Astrocyte (in vitro differentiated cells and primary cell): ENCODE results near the gene RPL14. TPM values are rescaled to one million over a fixed set of nuclear protein-coding genes. Genes with fewer than 3 reads are reported as not detected.
"Not testable (repeated sequence)": the region's sequence is repeated elsewhere in the genome, so short reads cannot be mapped to it uniquely, and the experiment has no call there.

Experiments
- DNase-seq: peaks from one replicate; pipeline ENCODE4 v3.0.0-alpha.2; 2010; ENCODE audit warnings: low read depth
- FAIRE-seq: peaks from 2 replicates; lab custom pipeline; 2011; peaks lifted over from hg19 to GRCh38; lab: Jason Lieb, UNC
- H2AFZ ChIP-seq: 2 replicates; pipeline ENCODE4 v1.6.0; 2012; ENCODE audit warnings: low read depth, low read length, inconsistent platforms
- H3K27ac ChIP-seq: 2 replicates; pipeline ENCODE4 v1.5.1; 2011; ENCODE audit warnings: low read depth, low read length, inconsistent platforms
- H3K27me3 ChIP-seq: 2 replicates; pipeline ENCODE4 v1.6.0; 2011; ENCODE audit warnings: low read length, inconsistent platforms; ENCODE audit not compliant: insufficient read depth
- H3K36me3 ChIP-seq: 2 replicates; pipeline ENCODE4 v1.5.1; 2011; ENCODE audit warnings: low read length, inconsistent platforms; ENCODE audit not compliant: insufficient read depth
- H3K4me1 ChIP-seq: 2 replicates; pipeline ENCODE4 v1.5.1; 2011; ENCODE audit warnings: low read length, inconsistent platforms; ENCODE audit not compliant: insufficient read depth
- H3K4me2 ChIP-seq: 2 replicates; pipeline ENCODE4 v1.6.0; 2012; ENCODE audit warnings: low read length, inconsistent platforms
- H3K4me3 ChIP-seq: 2 replicates; pipeline ENCODE4 v1.5.1; 2011; ENCODE audit warnings: low read depth, mild to moderate bottlenecking, low read length, inconsistent platforms; ENCODE audit not compliant: insufficient read depth
- H3K79me2 ChIP-seq: 2 replicates; pipeline ENCODE4 v1.6.0; 2012; ENCODE audit warnings: mild to moderate bottlenecking, low read length, inconsistent platforms; ENCODE audit not compliant: insufficient read depth
- H3K9ac ChIP-seq: 2 replicates; pipeline ENCODE4 v1.6.0; 2012; ENCODE audit warnings: mild to moderate bottlenecking, low read length, inconsistent platforms
- H3K9me3 ChIP-seq: 2 replicates; pipeline ENCODE4 v1.5.1; 2012; ENCODE audit warnings: low read depth, mild to moderate bottlenecking, low read length, inconsistent platforms; ENCODE audit not compliant: insufficient read depth
- H4K20me1 ChIP-seq: 2 replicates; pipeline ENCODE4 v1.6.0; 2012; ENCODE audit warnings: low read length, inconsistent platforms; ENCODE audit not compliant: insufficient read depth
- H3K27ac Mint-ChIP-seq: one replicate; pipeline ENCODE4 v1.8.0; 2021; ENCODE audit warnings: mild to moderate bottlenecking, mixed read lengths; ENCODE audit not compliant: unreplicated experiment
- H3K27me3 Mint-ChIP-seq: one replicate; pipeline ENCODE4 v1.8.0; 2021; ENCODE audit warnings: low read depth, mixed read lengths; ENCODE audit not compliant: unreplicated experiment
- H3K36me3 Mint-ChIP-seq: one replicate; pipeline ENCODE4 v1.8.0; 2021; ENCODE audit warnings: low read depth, mixed read lengths; ENCODE audit not compliant: unreplicated experiment
- H3K4me1 Mint-ChIP-seq: one replicate; pipeline ENCODE4 v1.8.0; 2021; ENCODE audit warnings: low read depth, mixed read lengths; ENCODE audit not compliant: unreplicated experiment
- H3K4me3 Mint-ChIP-seq: one replicate; pipeline ENCODE4 v1.8.0; 2021; ENCODE audit warnings: mild to moderate bottlenecking, moderate library complexity, mixed read lengths; ENCODE audit not compliant: unreplicated experiment
- H3K9me3 Mint-ChIP-seq: one replicate; pipeline ENCODE4 v1.8.0; 2021; ENCODE audit warnings: mild to moderate bottlenecking, mixed read lengths; ENCODE audit not compliant: unreplicated experiment
- EZH2 ChIP-seq: IDR thresholded peaks from 2 replicates; pipeline ENCODE4 v1.6.1; 2012; ENCODE audit warnings: mild to moderate bottlenecking, low read length, inconsistent platforms; ENCODE audit not compliant: insufficient read depth
- total RNA-seq: library from RNA; stranded (reverse); gene quantifications from 2 replicates; pipeline ENCODE4 v1.2.1, GENCODE V29; 2021
- TF ChIP-seq, protein P1 (sequence below): IDR thresholded peaks from 2 replicates; pipeline ENCODE4 v1.5.1; 2011; ENCODE audit warnings: low read depth, mild to moderate bottlenecking, inconsistent platforms, low read length, moderate library complexity; ENCODE audit not compliant: insufficient read depth

Gene RPL14
- total RNA-seq, 1 donor from 2014 or later = 1,706 TPM

DNA sequence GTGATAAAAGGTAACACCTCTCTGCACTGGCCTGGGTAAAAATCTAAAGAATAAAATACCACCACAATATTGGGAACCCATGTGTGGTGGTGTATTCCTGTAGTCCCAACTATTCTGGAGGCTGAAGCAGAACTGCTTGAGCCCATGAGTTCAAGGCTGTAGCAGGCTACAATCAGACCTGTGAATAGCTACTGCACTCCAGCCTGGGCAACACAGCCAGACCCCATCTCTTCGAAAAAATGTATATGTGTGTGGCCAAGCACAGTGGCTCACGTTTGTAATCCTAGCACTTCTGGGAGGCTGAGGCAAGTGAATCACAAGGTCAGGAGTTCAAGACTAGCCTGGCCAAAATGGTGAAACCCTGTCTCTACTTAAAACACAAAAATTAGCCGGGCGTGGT, 1.8 kb upstream of the RPL14 start:
- Mint-ChIP-seq H3K27ac (no peak overlapping the region), H3K9me3 (no peaks in the 10 kb centered on the region), H3K4me3 (no peak overlapping the region), H3K36me3 (peaks cover 7% of the 10 kb centered on the region), H3K27me3 (no peaks in the 10 kb centered on the region), H3K4me1 (peaks cover 11% of the 10 kb centered on the region)
- H3K9ac ChIP-seq = no peak overlapping the region
- H3K4me3 ChIP-seq = no peak overlapping the region
- no peak overlapping the region for H2AFZ ChIP-seq
- H3K27ac ChIP-seq = no peak overlapping the region
- H3K4me1 ChIP-seq = peaks cover 9% of the 10 kb centered on the region
- DNase-seq = no peak
- FAIRE-seq = no peak
- peaks cover 21% of the 10 kb centered on the region for H3K36me3 ChIP-seq
- H4K20me1 ChIP-seq = peaks cover 26% of the 10 kb centered on the region
- no peaks in the 10 kb centered on the region for H3K9me3 ChIP-seq
- no peaks in the 10 kb centered on the region for H3K27me3 ChIP-seq
- H3K4me2 ChIP-seq = no peak overlapping the region
- H3K79me2 ChIP-seq = peaks cover 32% of the 10 kb centered on the region
- no peak for TF ChIP-seq EZH2
- TF ChIP-seq, protein P1, sequence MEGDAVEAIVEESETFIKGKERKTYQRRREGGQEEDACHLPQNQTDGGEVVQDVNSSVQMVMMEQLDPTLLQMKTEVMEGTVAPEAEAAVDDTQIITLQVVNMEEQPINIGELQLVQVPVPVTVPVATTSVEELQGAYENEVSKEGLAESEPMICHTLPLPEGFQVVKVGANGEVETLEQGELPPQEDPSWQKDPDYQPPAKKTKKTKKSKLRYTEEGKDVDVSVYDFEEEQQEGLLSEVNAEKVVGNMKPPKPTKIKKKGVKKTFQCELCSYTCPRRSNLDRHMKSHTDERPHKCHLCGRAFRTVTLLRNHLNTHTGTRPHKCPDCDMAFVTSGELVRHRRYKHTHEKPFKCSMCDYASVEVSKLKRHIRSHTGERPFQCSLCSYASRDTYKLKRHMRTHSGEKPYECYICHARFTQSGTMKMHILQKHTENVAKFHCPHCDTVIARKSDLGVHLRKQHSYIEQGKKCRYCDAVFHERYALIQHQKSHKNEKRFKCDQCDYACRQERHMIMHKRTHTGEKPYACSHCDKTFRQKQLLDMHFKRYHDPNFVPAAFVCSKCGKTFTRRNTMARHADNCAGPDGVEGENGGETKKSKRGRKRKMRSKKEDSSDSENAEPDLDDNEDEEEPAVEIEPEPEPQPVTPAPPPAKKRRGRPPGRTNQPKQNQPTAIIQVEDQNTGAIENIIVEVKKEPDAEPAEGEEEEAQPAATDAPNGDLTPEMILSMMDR = no peak

DNA sequence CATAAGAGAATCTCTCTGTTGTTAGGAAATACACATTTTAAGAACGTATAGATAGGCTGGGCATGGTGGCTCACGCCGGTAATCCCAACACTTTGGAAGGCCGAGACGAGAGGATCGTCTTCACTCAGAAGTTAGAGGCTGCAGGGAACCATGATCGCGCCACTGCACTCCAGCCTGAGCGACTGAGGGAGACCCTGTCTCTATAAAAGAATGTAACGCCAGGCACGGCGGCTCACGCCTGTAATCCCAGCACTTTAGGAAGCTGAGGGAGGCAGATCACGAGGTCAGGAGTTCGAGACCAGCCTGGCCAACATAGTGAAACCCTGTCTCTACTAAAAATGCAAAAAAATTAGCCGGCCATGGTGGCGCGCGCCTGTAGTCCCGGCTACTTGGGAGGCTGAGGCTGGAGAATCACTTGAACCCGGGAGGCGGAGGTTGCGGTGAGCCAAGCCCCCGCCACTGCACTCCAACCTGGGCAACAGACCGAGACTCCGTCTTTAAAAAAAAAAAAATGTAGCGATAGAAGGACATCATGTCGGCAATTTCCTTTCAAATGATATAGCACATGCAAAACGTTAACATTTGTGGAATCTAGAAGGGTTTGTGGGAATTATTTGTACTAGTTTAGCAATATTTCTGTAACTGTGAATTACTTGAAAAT, 730 bp upstream of the RPL14 start:
- no peaks in the 10 kb centered on the region for H3K27me3 Mint-ChIP-seq
- Histone ChIP-seq H3K4me3 (peak overlapping the region; percentile 95), H3K9me3 (no peaks in the 10 kb centered on the region), H3K27me3 (no peaks in the 10 kb centered on the region), H3K4me1 (peaks cover 9% of the 10 kb centered on the region), H3K36me3 (peaks cover 30% of the 10 kb centered on the region), H3K4me2 (peak overlapping the region; percentile 95), H3K79me2 (peaks cover 36% of the 10 kb centered on the region), H3K27ac (peak overlapping the region; percentile 92), H2AFZ (peak overlapping the region; percentile 87), H3K9ac (peak overlapping the region; percentile 95), H4K20me1 (peaks cover 36% of the 10 kb centered on the region)
- peak overlapping the region; percentile 90 for H3K4me3 Mint-ChIP-seq
- peaks cover 10% of the 10 kb centered on the region for H3K36me3 Mint-ChIP-seq
- no peaks in the 10 kb centered on the region for H3K9me3 Mint-ChIP-seq
- no peak for TF ChIP-seq EZH2
- TF ChIP-seq, protein P1 = no peak
- H3K27ac Mint-ChIP-seq = peak overlapping the region; percentile 92
- peaks cover 12% of the 10 kb centered on the region for H3K4me1 Mint-ChIP-seq
- FAIRE-seq = no peak
- no peak for DNase-seq

DNA sequence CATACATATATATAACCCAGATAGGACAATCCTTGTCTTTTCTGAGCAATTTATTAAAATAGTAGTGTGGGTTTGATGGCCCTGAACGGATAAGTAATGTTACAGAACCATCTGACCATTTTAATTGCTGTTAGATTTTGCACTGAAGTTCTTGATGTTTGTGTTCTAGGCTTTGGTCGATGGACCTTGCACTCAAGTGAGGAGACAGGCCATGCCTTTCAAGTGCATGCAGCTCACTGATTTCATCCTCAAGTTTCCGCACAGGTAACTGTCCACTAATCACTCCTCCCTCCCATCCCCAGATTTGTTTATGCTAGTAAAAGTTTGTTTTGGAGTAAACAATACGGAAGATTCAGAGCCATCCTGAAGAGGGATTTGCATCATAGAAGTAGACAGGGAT, 1.3 kb downstream of the RPL14 start:
- Histone ChIP-seq H3K9me3 (no peaks in the 10 kb centered on the region), H3K4me3 (peak overlapping the region; percentile 95), H4K20me1 (peaks cover 46% of the 10 kb centered on the region), H3K36me3 (peaks cover 41% of the 10 kb centered on the region), H3K27me3 (no peaks in the 10 kb centered on the region), H3K4me2 (peak overlapping the region; percentile 95), H3K4me1 (peaks cover 5% of the 10 kb centered on the region), H3K79me2 (peaks cover 40% of the 10 kb centered on the region), H3K9ac (peak overlapping the region; percentile 95), H2AFZ (no peak overlapping the region), H3K27ac (no peak overlapping the region)
- H3K27me3 Mint-ChIP-seq = no peaks in the 10 kb centered on the region
- no peak for FAIRE-seq
- peak overlapping the region; percentile 70 for H3K27ac Mint-ChIP-seq
- H3K4me3 Mint-ChIP-seq = peak overlapping the region; percentile 96
- TF ChIP-seq, protein P1 = no peak
- TF ChIP-seq EZH2 = no peak
- H3K36me3 Mint-ChIP-seq = peaks cover 15% of the 10 kb centered on the region
- peaks cover 12% of the 10 kb centered on the region for H3K4me1 Mint-ChIP-seq
- DNase-seq = no peak
- H3K9me3 Mint-ChIP-seq = no peaks in the 10 kb centered on the region

DNA sequence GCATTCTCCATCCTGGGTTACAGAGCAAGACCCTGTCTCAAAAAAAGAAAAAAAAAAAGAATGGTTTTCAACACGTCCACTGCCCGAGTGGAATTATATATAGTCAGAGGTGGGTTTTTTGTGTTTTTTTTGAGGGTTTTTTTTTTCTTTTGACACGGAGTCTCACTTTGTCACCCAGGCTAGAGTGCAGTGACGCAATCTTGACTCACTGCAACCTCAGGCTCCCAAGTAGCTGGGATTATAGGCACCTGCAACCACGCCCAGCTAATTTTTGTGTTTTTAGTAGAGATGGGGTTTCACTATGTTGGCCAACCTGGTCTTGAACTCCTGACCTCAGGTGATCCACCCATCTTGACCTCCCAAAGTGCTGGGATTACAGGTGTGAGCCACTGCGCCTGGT, 3.3 kb downstream of the RPL14 start:
- H3K27ac Mint-ChIP-seq, DNase-seq, H3K27me3 ChIP-seq, H3K4me1 ChIP-seq, H3K4me3 ChIP-seq, H3K27me3 Mint-ChIP-seq, H3K9me3 ChIP-seq, H3K27ac ChIP-seq, H2AFZ ChIP-seq, H3K9me3 Mint-ChIP-seq, FAIRE-seq: not testable (repeated sequence)
- Histone ChIP-seq H3K4me2 (peak overlapping the region; percentile 39), H4K20me1 (peaks cover 65% of the 10 kb centered on the region), H3K79me2 (peaks cover 40% of the 10 kb centered on the region), H3K9ac (peak overlapping the region; percentile 37), H3K36me3 (peaks cover 55% of the 10 kb centered on the region)
- peaks cover 25% of the 10 kb centered on the region for H3K36me3 Mint-ChIP-seq
- peak overlapping the region; percentile 66 for H3K4me3 Mint-ChIP-seq
- peaks cover 17% of the 10 kb centered on the region for H3K4me1 Mint-ChIP-seq
